Measurements from ENCODE around the gene GUSB.

GUSB gene

GRCh38 chr7:65962033-65962432 is 20.0 kb downstream of the GUSB start:
- H2AFZ ChIP-seq (ENCODE audit: low read depth), result no peak overlapping the region
- H3K27me3 ChIP-seq (ENCODE audit: insufficient read depth, low read depth), result no peaks in the 10 kb centered on the region
- TF ChIP-seq CTCF (conservative IDR thresholded peaks at IDR 0.05; ENCODE audit: low read depth, low read length), result no peak
- H4K20me1 ChIP-seq (ENCODE audit: insufficient read depth), result no peaks in the 10 kb centered on the region
- peaks cover 14% of the 10 kb centered on the region; the same call in 1 of the 2 replicates for H3K36me3 ChIP-seq (ENCODE audit: insufficient read depth)
- H3K27ac ChIP-seq, result no peak overlapping the region
- H3K9ac ChIP-seq, result no peak overlapping the region
- no peaks in the 10 kb centered on the region for H3K4me1 ChIP-seq (ENCODE audit: low read depth, poor library complexity, severe bottlenecking)
- no peak overlapping the region for H3K4me3 ChIP-seq (IDR thresholded peaks at IDR 0.05; ENCODE audit: insufficient read depth, low read depth, low read length)
- no peaks in the 10 kb centered on the region for H3K79me2 ChIP-seq (ENCODE audit: insufficient read depth, low read depth)
- no peak overlapping the region for H3K4me2 ChIP-seq

GRCh38 chr7:65960351-65961074 is 21.5 kb downstream of the GUSB start:
- no peak for TF ChIP-seq CTCF (conservative IDR thresholded peaks at IDR 0.05; ENCODE audit: low read depth, low read length)
- Histone ChIP-seq H3K27ac (no peak overlapping the region), H4K20me1 (ENCODE audit: insufficient read depth) (no peaks in the 10 kb centered on the region), H2AFZ (ENCODE audit: low read depth) (no peak overlapping the region), H3K9ac (no peak overlapping the region), H3K4me1 (ENCODE audit: low read depth, poor library complexity, severe bottlenecking) (no peaks in the 10 kb centered on the region), H3K4me2 (no peak overlapping the region), H3K36me3 (ENCODE audit: insufficient read depth) (peaks cover 8% of the 10 kb centered on the region; the same call in 1 of the 2 replicates), H3K4me3 (IDR thresholded peaks at IDR 0.05; ENCODE audit: insufficient read depth, low read depth, low read length) (no peak overlapping the region), H3K27me3 (ENCODE audit: insufficient read depth, low read depth) (no peaks in the 10 kb centered on the region), H3K79me2 (ENCODE audit: insufficient read depth, low read depth) (no peaks in the 10 kb centered on the region)

GRCh38 chr7:65955718-65956117 is 26.3 kb downstream of the GUSB start:
- H4K20me1 ChIP-seq (ENCODE audit: insufficient read depth), result no peaks in the 10 kb centered on the region
- no peaks in the 10 kb centered on the region; the same call in 1 of the 2 replicates for H3K36me3 ChIP-seq (ENCODE audit: insufficient read depth)
- TF ChIP-seq CTCF (conservative IDR thresholded peaks at IDR 0.05; ENCODE audit: low read depth, low read length), result no peak
- no peaks in the 10 kb centered on the region for H3K27me3 ChIP-seq (ENCODE audit: insufficient read depth, low read depth)
- H2AFZ ChIP-seq (ENCODE audit: low read depth), result no peak overlapping the region
- H3K79me2 ChIP-seq (ENCODE audit: insufficient read depth, low read depth), result no peaks in the 10 kb centered on the region
- no peaks in the 10 kb centered on the region for H3K4me1 ChIP-seq (ENCODE audit: low read depth, poor library complexity, severe bottlenecking)
- H3K27ac ChIP-seq, result no peak overlapping the region
- H3K4me3 ChIP-seq (IDR thresholded peaks at IDR 0.05; ENCODE audit: insufficient read depth, low read depth, low read length), result no peak overlapping the region
- no peak overlapping the region for H3K4me2 ChIP-seq
- no peak overlapping the region for H3K9ac ChIP-seq

GRCh38 chr7:65953890-65954450 is 28.0 kb downstream of the GUSB start:
- no peaks in the 10 kb centered on the region for H4K20me1 ChIP-seq (ENCODE audit: insufficient read depth)
- TF ChIP-seq CTCF (conservative IDR thresholded peaks at IDR 0.05; ENCODE audit: low read depth, low read length), result no peak
- no peak overlapping the region for H3K4me2 ChIP-seq
- H3K27me3 ChIP-seq (ENCODE audit: insufficient read depth, low read depth), result no peaks in the 10 kb centered on the region
- no peak overlapping the region for H3K4me3 ChIP-seq (IDR thresholded peaks at IDR 0.05; ENCODE audit: insufficient read depth, low read depth, low read length)
- H3K36me3 ChIP-seq (ENCODE audit: insufficient read depth), result no peaks in the 10 kb centered on the region; the same call in 1 of the 2 replicates
- no peaks in the 10 kb centered on the region for H3K4me1 ChIP-seq (ENCODE audit: low read depth, poor library complexity, severe bottlenecking)
- no peak overlapping the region for H2AFZ ChIP-seq (ENCODE audit: low read depth)
- no peaks in the 10 kb centered on the region for H3K79me2 ChIP-seq (ENCODE audit: insufficient read depth, low read depth)
- H3K27ac ChIP-seq, result no peak overlapping the region
- H3K9ac ChIP-seq, result no peak overlapping the region

Measured in KMS-11 (cell line).